HG03097 (cell line): Measurements from ENCODE around the gene TBC1D24.

ENCODE experiments used
- ATAC-seq: cut with Tn5 transposase; IDR thresholded peaks from one replicate; pipeline ENCODE4 v1.9.1; 2021; ENCODE audit not compliant: unreplicated experiment, low FRiP score

Gene TBC1D24

GRCh38 chr16:2497695-2498484, 23.0 kb downstream of the TBC1D24 start:
- no peak for ATAC-seq

DNA sequence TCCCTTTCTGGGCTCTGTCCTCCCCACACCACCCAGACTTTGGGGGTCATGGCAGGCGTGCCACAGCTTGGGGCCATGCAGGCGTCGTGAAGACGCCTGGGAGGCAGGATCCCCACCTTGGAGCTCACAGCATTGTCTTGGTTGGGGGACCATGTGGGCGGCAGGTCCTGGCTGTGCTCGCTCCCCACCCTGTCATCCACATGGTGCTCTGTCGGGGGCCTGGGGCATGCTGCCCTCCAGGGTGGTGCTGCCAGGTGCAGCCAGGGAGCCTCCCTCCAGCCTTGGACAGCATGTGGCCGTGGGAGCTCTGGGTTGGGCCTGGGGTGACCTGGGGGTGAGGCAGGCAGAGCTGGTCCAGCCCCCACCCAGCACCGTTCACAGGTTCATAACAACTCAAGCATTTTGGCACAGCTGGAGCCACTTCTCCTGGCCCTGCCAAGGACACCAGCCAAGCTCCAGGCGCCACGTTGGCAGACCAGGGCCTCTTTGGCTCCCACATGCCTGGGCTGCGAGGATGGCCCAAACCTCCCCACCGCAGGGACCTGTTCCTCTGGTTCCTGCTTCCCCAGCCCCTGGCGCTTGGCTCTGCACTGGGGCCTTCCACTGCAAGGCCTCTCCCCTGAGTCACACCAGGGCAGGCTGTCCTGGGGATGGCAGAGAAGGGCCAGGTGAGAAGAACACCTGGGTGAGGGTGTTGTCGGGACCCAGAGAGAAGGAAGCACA, 23.8 kb downstream of the TBC1D24 start:
- ATAC-seq = no peak

DNA sequence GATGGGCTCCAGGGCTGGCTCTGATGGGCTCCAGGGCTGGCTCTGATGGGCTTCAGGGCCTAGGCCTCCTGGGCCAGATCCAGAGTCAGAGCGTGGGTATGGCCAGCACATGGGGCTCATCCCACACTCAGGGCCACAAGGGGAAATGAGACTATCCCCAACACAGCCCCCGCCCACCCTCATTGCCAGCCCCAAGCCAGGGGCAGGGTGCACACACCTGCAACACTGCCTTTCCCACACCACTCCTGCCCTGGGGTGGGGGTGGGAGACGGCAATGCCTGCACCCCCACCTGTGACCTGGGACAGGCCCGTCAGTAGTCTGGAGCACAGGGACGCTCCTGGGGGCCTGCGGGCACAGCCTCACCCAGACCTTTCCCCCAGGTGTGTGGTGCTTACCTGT, 24.5 kb downstream of the TBC1D24 start:
- ATAC-seq = no peak

GRCh38 chr16:2499890-2500429, 25.0 kb downstream of the TBC1D24 start:
- ATAC-seq = no peak

GRCh38 chr16:2500430-2500917, 25.5 kb downstream of the TBC1D24 start:
- ATAC-seq = no peak

- no peak for ATAC-seq
Measured at GRCh38 chr16:2500918-2501750, 26.2 kb downstream of the TBC1D24 start.

GRCh38 chr16:2501946-2502895, 27.3 kb downstream of the TBC1D24 start:
- no peak for ATAC-seq

- ATAC-seq = no peak
Measured at GRCh38 chr16:2505695-2506094, 30.8 kb downstream of the TBC1D24 start.

DNA sequence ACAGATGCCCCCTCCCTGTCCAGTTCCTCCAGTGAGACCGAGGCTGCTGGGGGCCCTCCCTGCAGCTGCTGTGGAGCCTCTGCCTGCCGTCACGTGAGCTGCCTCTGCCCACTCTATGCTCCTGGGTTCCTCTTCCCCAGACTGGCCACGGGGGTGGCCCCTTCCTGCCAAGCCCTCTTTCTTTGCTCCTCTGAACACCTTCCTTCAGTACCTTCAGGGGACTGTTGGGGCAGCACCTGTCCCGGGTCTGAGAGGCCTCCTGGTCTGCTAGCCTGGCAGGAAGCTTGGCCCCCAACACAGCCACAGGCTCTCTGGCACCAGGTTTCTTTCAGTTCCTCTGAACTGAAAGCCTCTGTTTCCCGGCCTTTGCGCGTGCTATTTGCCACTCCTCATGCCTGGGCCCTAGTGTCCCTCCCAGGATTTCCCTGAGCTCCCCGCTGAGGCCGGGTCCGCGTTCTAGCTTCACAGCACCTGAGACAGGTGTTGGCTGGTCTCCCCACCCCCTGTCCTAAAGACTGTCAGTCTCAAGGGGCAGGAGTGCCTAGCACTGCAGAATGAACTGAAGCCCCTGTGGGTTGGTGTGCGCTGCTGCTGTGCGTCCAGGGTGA, 32.2 kb downstream of the TBC1D24 start:
- peak; percentile 59 for ATAC-seq

DNA sequence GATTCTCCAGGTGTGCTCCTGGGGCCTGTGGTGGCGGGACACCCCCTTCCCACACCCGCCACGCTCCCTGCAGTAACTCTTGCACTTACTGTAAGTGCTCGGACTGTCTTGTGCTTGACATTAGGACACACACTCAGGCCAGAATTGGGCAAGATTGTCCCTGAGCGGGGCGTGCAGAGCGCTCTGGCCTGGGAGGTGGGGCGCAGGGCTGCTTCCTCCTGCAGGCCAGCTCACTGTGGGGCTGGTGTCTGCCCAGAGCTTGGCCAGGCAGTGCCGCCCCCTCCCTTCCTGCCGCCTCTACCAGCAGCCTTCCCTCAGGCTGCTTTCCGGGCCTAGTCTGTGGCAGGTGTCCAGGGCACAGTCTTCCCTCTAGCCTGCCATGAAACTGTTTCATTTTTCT, 32.7 kb downstream of the TBC1D24 start:
- ATAC-seq = no peak

DNA sequence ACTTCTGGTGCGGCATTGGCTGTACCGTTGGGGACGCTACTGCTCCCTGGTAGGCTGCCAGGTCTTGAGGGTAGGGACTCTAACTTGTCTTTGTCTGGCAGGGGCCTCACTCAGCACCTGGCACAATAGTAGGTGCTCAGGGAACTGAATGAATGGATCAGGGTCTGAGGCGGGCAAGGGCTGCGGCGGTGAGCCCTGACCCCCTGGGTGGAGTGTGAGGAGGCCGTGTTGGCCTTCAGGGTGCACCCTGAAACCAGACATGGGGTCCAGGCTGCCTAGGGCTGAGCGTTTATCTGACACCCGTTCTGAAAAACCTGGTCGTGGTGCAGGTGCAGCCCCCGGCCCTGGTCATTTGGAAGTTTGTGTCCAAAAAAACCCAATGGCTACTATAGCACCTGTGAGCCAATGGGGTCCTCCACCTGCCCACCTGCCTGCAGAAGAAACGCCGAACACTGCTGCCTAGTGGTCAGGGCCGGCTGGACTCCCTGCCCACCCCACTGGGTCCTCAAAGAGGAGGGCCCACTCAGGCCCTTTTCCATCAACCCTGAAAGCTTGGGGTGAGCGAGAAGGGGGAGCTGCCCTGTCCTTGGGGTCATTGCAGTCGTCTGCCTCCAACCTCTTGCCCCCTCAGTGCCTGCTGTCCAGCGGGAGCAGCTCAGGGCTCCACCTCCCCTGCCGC, 33.9 kb downstream of the TBC1D24 start:
- ATAC-seq = no peak

DNA sequence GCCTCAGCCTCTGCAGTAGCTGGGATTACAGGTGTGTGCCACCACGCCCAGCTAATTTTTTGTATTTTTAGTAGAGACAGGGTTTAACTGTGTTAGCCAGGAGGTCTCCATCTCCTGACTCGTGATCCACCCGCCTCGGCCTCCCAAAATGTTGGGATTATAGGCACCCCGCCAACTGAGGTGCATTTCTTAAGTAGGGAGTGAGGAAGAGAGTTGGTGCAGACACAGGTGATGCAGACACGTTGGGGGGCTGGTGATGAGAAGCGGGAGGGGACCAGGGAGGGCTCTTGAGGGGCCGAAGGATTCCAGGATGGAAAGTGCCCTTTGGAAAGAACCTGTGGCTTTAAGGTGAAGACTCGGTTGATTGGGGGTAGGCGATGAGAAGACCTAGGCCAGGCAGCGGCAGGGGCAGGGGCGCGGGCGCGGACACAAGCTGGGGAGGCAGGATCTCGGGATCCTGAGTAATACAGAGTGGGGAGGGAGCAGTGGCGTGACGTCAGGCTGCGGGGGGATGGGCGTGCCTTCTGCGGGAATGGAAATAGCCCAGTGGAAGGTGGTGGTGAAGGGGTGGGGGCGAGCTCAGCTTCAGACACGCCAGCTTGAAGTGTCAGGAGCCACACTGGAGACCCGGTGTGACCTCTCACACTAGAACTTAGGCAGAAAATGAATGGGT, 36.3 kb downstream of the TBC1D24 start:
- no peak for ATAC-seq

- no peak for ATAC-seq
Measured at GRCh38 chr16:2511996-2512734, 37.2 kb downstream of the TBC1D24 start.

- ATAC-seq = no peak
Measured at GRCh38 chr16:2512735-2513404, 37.9 kb downstream of the TBC1D24 start.

GRCh38 chr16:2513405-2514332, 38.7 kb downstream of the TBC1D24 start, which contains the start of gene ATP6V0C:
ATP6V0C (plus strand) TSS chr16:2513952; CDS start chr16:2514104, 152 bp downstream.
- peak; percentile 71 for ATAC-seq
